GM12891 (cell line): ENCODE measurements around the gene FSD2.

Experiments used
- DNase-seq: peaks from one replicate; pipeline ENCODE4 v3.0.0; 2011; ENCODE audit warnings: low spot score; ENCODE audit not compliant: insufficient read length
- FAIRE-seq: peaks from 2 replicates; lab custom pipeline; 2011; peaks lifted over from hg19 to GRCh38; lab: Jason Lieb, UNC
- PAX5 ChIP-seq: IDR thresholded peaks from 2 replicates; pipeline ENCODE4 v1.6.1; 2011; ENCODE audit warnings: low read length, moderate library complexity, mild to moderate bottlenecking; ENCODE audit not compliant: insufficient read depth, severe bottlenecking
- POLR2A ChIP-seq: IDR thresholded peaks from 2 replicates; pipeline ENCODE4 v1.6.1; 2011; ENCODE audit warnings: low read depth, low read length, control low read depth
- POLR2AphosphoS5 ChIP-seq: IDR thresholded peaks from 2 replicates; pipeline ENCODE4 v1.6.1; 2011; ENCODE audit warnings: low read depth, low read length, control low read depth
- POU2F2 ChIP-seq: IDR thresholded peaks from 2 replicates; pipeline ENCODE4 v1.6.1; 2011; ENCODE audit warnings: low read depth, mild to moderate bottlenecking, control low read depth, low read length, moderate library complexity
- SPI1 ChIP-seq: IDR thresholded peaks from 2 replicates; pipeline ENCODE4 v1.6.1; 2011; ENCODE audit warnings: low read depth, low read length, control low read depth
- TAF1 ChIP-seq: IDR thresholded peaks from 2 replicates; pipeline ENCODE4 v1.6.1; 2011; ENCODE audit warnings: low read depth, low read length, control low read depth

FSD2 gene

DNA sequence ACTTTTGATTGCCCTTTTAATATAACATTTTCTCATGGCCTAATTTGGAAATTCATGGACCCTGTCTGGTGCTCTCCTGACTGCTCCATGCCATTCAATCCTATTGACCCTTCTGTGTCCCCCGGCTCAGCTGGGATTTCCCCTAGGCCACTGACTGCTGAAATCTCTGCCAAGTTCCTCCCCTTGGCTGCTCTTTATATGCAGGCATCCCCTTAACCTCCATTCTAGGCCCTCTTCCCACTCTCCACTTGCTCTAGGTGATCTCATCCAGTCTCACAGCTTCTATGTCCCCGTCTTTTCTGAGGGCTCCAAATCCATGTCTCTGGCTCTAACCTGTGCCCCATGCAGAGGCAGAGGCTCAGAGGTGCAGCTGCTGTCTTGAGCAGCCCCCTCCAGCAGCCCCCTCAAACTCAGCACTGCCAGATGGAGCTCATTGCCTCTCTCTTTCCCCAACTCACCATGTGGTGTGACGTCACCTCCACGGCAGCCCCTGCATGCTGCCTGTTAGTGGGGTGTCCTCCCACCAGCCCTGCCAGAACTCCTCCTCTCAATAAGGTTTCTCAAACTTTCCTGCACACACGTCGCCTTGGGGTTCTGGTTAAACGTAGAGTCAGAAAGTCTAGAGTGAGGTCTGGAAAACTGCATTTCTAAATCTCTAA is 6.6 kb downstream of the FSD2 start:
- FAIRE-seq (no peak), DNase-seq (no peak)
- TF ChIP-seq POLR2A = no peak
- no peak for TF ChIP-seq POLR2AphosphoS5
- no peak for TF ChIP-seq POU2F2
- no peak for TF ChIP-seq SPI1
- no peak for TF ChIP-seq PAX5
- TF ChIP-seq TAF1 = no peak

DNA sequence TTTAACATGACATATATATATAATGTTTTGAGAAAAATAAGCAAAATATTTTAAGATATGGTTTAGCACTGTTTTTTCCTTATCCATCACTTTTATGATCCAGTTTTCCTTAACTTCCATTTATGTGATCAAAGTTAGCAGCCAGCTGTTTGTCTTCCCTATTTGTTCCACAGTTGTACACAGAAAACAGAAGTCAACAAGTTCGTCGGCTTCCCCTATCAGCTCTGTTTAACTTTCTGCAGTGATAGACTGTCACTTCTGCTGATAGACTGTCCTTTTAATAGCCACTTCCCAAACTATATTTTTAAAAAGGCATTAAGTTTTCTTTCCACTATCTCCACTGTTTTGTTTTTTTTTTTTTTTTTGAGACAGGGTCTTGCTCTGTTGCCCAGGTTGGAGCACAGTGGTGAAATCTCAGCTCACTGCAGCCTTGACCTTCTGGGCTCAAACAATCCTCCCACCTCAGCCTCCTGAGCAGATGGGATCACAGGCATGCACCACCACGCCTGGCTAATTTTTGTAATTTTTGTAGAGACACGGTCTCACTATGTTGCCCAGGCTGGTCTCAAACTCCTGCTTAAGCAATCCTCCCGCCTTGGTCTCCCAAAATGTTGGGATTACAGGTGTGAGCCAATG is 7.2 kb downstream of the FSD2 start:
- DNase-seq = no peak
- FAIRE-seq = no peak
- no peak for TF ChIP-seq POU2F2

DNA sequence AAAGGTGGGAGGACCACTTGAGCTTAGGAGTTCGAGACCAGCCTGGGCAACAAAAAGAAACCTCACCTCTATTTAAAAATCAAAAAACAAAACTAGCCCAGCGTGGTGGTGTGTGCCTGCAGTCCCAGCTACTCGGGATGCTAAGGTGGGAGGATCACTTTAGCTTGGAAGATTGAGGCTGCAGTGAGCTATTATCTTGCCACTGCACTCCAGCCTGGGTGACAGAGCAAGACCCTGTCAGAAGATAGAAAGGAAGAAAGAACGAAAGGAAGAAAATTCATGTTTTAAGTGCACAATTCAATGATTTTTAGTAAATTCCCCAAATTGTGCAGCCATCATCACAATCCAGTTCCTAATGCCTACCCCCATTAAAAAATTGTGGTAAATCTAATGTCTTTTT is 7.8 kb downstream of the FSD2 start:
- no peak for FAIRE-seq

DNA sequence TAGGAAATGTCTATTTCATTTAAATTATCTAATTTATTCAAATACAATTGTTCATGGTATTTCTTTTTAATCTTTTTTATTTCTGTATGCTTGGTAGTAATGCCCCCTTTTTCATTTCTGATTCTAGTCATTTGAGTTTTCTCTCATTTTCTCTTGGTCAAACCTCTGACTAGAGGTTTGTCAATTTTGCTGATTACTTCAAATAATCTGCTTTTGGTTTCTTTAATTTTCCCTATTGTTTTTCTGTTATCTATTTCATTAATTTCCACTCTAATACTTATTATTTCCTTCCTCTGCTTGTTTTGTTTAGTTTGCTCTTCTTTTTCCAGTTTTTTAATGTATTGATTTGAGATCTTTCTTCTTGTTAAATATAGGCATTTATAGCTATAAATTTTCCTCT is 12.1 kb downstream of the FSD2 start:
- DNase-seq = no peak
- TF ChIP-seq PAX5 (no peak), TAF1 (no peak), SPI1 (no peak), POU2F2 (no peak), POLR2A (no peak), POLR2AphosphoS5 (no peak)
- no peak for FAIRE-seq

More for the DNA sequence above, 7.8 kb downstream of the FSD2 start:
- no peak for TF ChIP-seq POU2F2
- TF ChIP-seq PAX5 = no peak
- TF ChIP-seq TAF1 = no peak
- no peak for TF ChIP-seq POLR2A
- no peak for TF ChIP-seq POLR2AphosphoS5
- no peak for TF ChIP-seq SPI1
- DNase-seq = no peak

DNA sequence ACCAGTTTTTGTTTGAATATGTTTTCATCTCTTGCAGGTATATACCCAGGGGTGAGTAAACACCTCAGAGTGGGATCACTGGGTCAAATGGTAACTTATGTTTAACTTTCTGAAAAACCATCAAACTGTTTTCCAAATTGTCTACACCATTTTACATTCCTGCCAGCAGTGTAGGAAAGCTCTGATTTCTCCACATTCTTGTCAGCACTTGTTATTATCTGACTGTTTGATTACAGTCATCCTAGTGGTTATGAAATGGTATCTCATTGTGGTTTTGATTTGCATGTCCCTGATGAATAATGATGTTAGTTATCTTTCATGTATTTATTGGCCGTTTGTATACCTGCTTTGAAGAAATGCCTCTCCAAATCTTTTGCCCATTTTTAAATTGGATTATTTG is 13.8 kb downstream of the FSD2 start:
- FAIRE-seq = no peak
- no peak for DNase-seq
- TF ChIP-seq POLR2A = no peak
- TF ChIP-seq POU2F2 = no peak

DNA sequence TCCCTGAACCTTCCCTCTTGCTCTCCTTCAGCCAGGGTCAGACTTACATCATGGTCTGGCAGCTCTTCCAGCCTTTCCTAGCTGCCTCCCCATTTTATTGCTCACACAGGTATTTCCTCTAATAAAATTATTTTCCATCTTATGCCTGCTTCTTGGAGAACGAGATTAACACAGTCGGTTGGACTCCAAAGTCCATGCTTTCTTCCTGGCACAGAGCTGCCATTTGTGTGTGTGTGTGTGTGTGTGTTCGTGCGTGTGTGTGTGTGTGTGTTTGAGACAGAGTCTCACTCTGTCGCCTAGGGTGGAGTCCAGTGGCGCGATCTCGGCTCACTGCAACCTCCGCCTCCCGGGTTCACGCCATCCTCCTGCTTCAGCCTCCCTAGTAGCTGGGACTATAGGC is 15.5 kb downstream of the FSD2 start:
- DNase-seq (no peak), FAIRE-seq (no peak)
- TF ChIP-seq POU2F2 (no peak), SPI1 (no peak), PAX5 (no peak), TAF1 (no peak), POLR2AphosphoS5 (no peak), POLR2A (no peak)

DNA sequence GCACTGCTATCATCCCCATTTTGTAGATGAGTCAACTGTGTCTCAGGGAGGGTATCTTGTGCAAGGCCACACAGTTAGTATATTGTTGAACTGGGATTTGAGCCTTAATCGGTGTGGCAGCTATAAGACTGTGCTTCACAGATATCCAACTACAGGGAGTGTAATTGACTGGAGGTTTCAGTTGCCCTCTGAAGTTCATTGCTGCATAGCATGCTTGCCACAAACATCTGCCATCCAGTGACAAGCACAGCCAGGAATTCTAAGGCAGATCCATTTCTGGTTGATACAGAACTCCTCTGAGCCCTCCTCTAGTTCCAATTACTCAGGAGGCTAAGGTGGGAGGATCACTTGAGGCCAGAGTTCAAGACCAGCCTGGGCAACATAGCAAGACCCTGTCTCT is 16.4 kb downstream of the FSD2 start:
- FAIRE-seq (no peak), DNase-seq (no peak)
- TF ChIP-seq TAF1 (no peak), POLR2A (no peak), SPI1 (no peak), POLR2AphosphoS5 (no peak), PAX5 (no peak), POU2F2 (no peak)

DNA sequence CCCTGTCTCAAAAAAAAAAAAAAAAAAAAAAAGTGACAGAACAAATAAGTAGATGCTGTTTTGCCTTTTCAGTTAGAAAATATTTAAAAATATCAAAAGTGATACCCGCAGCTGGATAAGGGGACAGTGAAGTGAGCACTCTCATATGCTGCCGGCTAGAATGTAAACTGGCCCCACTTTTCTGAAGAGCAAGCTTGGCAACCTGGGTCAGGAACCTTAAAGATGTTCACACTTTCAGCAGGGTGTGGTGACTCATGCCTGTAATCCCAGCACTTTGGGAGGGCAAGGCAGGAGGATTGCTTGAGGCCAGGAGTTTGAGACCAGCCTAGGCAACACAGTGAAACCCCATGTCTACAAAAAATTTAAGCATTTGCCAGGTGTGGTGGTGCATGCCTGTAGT is 17.4 kb downstream of the FSD2 start:
- TF ChIP-seq SPI1 = no peak
- TF ChIP-seq POLR2A = no peak
- no peak for TF ChIP-seq PAX5
- no peak for TF ChIP-seq POU2F2
- no peak for TF ChIP-seq POLR2AphosphoS5
- TF ChIP-seq TAF1 = no peak
- DNase-seq = no peak
- FAIRE-seq = no peak

DNA sequence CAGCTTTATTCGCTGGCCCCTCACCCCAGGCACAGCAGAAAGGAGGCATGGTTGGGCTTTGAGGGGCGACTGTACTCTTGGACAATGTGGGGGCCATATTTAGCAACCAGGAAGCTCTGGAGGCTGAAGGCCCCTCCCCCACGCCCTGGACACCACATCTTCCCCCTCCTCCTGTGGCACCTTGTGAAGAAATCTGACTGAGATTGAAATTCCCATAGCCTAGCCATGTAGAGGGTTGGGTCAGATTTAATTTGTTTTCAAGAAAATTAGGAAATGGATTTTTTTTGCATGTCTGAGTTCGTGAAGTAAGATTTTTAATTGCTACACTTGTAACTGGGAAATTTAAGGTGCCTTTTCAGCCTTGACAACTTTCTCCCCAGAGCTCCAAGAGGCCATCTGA is 24.5 kb downstream of the FSD2 start:
- DNase-seq = no peak
- TF ChIP-seq PAX5 = no peak
- TF ChIP-seq SPI1 = no peak
- TF ChIP-seq POLR2A = no peak
- TF ChIP-seq POLR2AphosphoS5 = no peak
- no peak for TF ChIP-seq POU2F2
- no peak for FAIRE-seq

DNA sequence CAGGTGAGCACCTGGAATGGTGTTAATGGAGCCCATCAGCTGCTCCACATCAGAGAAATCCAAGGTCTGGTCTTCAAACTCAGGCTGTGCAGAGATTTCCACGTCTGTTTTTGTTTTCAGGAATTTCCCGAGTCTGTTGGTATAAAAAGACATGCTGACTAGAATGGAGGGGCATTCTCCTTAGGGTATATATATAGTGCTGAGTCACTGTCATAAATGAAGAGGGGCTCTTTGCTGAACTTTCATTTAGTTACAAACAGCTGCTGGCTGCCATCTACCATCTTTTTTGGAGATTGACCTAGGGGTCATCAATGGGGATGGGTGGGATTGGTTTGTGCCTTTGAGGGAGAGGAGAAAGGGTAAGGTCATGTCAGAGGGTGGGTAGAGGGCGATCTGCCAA is 27.1 kb downstream of the FSD2 start:
- FAIRE-seq = no peak
- TF ChIP-seq POU2F2 = no peak
- TF ChIP-seq POLR2AphosphoS5 = no peak
- no peak for TF ChIP-seq PAX5
- TF ChIP-seq SPI1 = no peak
- no peak for TF ChIP-seq POLR2A
- TF ChIP-seq TAF1 = no peak
- no peak for DNase-seq
